Measurements from ENCODE around the gene PPFIA2.
A peak's percentile ranks its signal among the peaks of the same experiment; 100 is the strongest.

DNA sequence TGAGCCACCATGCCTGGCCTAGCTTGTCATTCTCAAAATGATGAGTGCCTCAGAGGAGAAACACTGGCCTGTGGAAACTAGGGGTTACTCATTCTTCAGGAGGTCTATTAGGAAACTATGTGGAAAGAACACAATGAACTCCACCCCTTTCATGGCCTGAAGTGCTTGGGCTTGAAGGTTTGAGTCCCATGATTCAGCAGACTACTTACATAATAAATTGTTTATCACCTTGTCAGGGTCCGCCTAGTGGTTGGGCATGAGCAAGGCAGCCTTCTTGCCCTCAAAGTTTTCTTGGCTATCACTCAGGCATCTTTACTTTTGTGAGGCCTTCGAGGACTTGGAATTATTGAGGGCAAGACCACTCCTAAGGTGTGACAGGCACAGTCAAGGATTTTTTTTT is 430.1 kb downstream of the PPFIA2 start:
- TF ChIP-seq, protein P1, sequence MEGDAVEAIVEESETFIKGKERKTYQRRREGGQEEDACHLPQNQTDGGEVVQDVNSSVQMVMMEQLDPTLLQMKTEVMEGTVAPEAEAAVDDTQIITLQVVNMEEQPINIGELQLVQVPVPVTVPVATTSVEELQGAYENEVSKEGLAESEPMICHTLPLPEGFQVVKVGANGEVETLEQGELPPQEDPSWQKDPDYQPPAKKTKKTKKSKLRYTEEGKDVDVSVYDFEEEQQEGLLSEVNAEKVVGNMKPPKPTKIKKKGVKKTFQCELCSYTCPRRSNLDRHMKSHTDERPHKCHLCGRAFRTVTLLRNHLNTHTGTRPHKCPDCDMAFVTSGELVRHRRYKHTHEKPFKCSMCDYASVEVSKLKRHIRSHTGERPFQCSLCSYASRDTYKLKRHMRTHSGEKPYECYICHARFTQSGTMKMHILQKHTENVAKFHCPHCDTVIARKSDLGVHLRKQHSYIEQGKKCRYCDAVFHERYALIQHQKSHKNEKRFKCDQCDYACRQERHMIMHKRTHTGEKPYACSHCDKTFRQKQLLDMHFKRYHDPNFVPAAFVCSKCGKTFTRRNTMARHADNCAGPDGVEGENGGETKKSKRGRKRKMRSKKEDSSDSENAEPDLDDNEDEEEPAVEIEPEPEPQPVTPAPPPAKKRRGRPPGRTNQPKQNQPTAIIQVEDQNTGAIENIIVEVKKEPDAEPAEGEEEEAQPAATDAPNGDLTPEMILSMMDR (conservative IDR thresholded peaks at IDR 0.05): peak; percentile 59
- no peak for TF ChIP-seq EZH2 (IDR thresholded peaks at IDR 0.05; ENCODE audit: low read depth)

Measured in PC-9 (cell line).